Mesothelial cell of epicardium (in vitro differentiated cells): ENCODE measurements around the gene NOC3L. TPM values are rescaled to one million over a fixed set of nuclear protein-coding genes. Genes with fewer than 3 reads are reported as not detected.

Experiments used
- DNase-seq, 2 experiments: peaks; one replicate each; pipeline ENCODE4 v3.0.0; 2021; ENCODE audit warnings: low spot score in 2 of 2; ENCODE audit not compliant: unreplicated experiment in 2 of 2
- H3K27ac Mint-ChIP-seq: 2 replicates; pipeline ENCODE4 v1.8.0; 2021; ENCODE audit warnings: mixed read lengths
- H3K27me3 Mint-ChIP-seq: 2 replicates; pipeline ENCODE4 v1.8.0; 2021; ENCODE audit warnings: low read depth, mixed read lengths
- H3K36me3 Mint-ChIP-seq: 2 replicates; pipeline ENCODE4 v1.8.0; 2021; ENCODE audit warnings: mixed read lengths
- H3K4me1 Mint-ChIP-seq: 2 replicates; pipeline ENCODE4 v1.8.0; 2021; ENCODE audit warnings: mixed read lengths
- H3K4me3 Mint-ChIP-seq: 2 replicates; pipeline ENCODE4 v1.8.0; 2021; ENCODE audit warnings: mild to moderate bottlenecking, moderate library complexity, mixed read lengths
- H3K9me3 Mint-ChIP-seq: 2 replicates; pipeline ENCODE4 v1.8.0; 2021; ENCODE audit warnings: mixed read lengths
- CTCF ChIP-seq: fragments of 200-600 bp; sonication (generic); IDR thresholded peaks from one replicate; pipeline ENCODE4 v1.5.0; 2021; ENCODE audit warnings: antibody characterized with exemption; ENCODE audit not compliant: unreplicated experiment
- total RNA-seq: library from RNA; stranded (reverse); gene quantifications from 3 replicates; pipeline ENCODE4 v1.2.1, GENCODE V29; 2021

Gene NOC3L
- total RNA-seq, 1 donor from 2014 or later, result 26.2 TPM

GRCh38 chr10:94287336-94287735, 75.4 kb downstream of the NOC3L start:
- peaks cover 13% of the 10 kb centered on the region for H3K4me1 Mint-ChIP-seq
- H3K36me3 Mint-ChIP-seq, result no peaks in the 10 kb centered on the region
- no peak overlapping the region for H3K4me3 Mint-ChIP-seq
- no peak for DNase-seq
- no peak for TF ChIP-seq CTCF
- H3K9me3 Mint-ChIP-seq, result peaks cover 3% of the 10 kb centered on the region
- H3K27me3 Mint-ChIP-seq, result no peaks in the 10 kb centered on the region
- no peak overlapping the region for H3K27ac Mint-ChIP-seq

GRCh38 chr10:94286901-94287300, 75.8 kb downstream of the NOC3L start:
- Mint-ChIP-seq H3K36me3 (no peaks in the 10 kb centered on the region), H3K4me1 (peaks cover 13% of the 10 kb centered on the region), H3K27ac (no peak overlapping the region), H3K27me3 (no peaks in the 10 kb centered on the region), H3K9me3 (peaks cover 3% of the 10 kb centered on the region), H3K4me3 (no peak overlapping the region)
- no peak for DNase-seq
- no peak for TF ChIP-seq CTCF

GRCh38 chr10:94285271-94285670, 77.5 kb downstream of the NOC3L start:
- TF ChIP-seq CTCF, result no peak
- no peaks in the 10 kb centered on the region for H3K27me3 Mint-ChIP-seq
- no peak overlapping the region for H3K27ac Mint-ChIP-seq
- peaks cover 3% of the 10 kb centered on the region for H3K9me3 Mint-ChIP-seq
- H3K4me1 Mint-ChIP-seq, result peaks cover 13% of the 10 kb centered on the region
- no peak for DNase-seq
- H3K4me3 Mint-ChIP-seq, result no peak overlapping the region
- H3K36me3 Mint-ChIP-seq, result no peaks in the 10 kb centered on the region

Other genes with a start within 250 kb of the NOC3L start
- gene TBC1D12, start 39.6 kb upstream of the NOC3L start, total RNA-seq, result 8.5 to 10.1 TPM (median 8.9 TPM) in 3 replicates
- gene HELLS, start 182.8 kb upstream of the NOC3L start, total RNA-seq, result 65.4 to 67.4 TPM (median 66.4 TPM) in 3 replicates